NK-92 treated with Interleukin-12 subunit alpha and Interleukin-12 subunit beta, amount 100 ng/mL, for 24 hours (cell line): Measurements from ENCODE around the gene CADPS2.

Experiments
- DNase-seq: peaks from one replicate; lab custom pipeline; 2025; lab: John Stamatoyannopoulos, UW

The CADPS2 gene

DNA sequence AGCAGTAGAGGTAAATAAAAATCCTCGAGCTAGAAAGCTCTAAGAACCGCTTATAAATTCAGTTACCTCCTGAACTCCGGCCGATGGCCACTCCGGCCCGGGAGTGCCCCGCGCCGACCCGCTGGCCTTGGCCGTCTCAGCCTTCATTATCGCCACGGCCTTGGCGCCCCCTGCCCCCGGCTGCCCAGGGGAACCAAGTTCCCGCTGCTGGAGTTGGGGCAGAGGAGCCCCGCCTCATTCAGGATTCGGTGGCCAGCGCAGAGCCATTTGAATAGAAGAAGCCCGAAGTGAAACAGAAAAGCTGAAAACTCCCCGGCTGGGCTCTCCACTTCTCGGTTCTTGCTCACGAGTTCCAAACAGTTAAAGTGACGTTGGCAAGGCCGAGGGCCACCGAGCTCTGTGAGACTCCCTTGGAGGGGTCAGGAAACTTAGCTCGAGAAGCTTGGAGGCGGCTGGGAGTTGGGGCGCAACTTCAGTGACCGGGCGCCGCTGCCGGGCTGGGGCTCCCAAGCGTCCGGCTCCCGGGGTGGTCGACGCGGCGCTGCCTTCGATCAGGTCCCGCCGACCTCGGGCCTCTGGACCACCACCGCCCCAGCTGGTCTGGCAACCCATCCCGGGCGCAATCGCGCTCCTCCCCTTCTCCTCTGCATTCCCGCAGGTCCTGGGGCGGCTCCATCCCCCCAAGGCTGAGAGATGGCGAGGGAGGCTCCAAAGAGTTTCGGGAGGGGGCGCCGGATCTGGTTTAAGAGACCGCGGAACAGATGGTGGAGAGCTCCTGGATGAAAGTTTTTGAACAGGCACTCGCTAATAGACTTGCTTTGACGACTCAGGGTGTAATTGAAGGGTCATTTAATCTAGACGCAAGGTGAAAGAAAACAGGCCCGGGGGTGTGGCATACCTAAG is 575.9 kb downstream of the CADPS2 start:
- DNase-seq, result no peak

DNA sequence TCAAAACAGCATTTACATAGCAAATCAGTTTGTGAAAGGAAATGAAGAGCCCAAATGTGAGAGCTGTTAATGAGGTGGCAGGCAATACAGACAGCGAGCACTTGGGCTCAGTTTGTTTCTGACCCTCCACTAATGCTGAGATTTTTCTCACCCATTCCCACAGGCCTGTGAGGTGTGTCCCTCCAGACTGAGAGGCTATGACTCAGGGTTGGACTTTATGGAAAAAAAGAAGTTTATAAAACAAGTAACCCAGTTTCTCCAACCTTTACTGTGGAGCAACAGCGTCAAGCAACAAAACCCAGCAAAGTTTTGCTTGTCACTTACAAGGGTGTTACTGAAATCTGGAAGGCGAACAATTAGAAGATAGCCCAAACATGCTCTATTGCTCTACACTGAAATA is 576.8 kb downstream of the CADPS2 start:
- DNase-seq, result no peak

DNA sequence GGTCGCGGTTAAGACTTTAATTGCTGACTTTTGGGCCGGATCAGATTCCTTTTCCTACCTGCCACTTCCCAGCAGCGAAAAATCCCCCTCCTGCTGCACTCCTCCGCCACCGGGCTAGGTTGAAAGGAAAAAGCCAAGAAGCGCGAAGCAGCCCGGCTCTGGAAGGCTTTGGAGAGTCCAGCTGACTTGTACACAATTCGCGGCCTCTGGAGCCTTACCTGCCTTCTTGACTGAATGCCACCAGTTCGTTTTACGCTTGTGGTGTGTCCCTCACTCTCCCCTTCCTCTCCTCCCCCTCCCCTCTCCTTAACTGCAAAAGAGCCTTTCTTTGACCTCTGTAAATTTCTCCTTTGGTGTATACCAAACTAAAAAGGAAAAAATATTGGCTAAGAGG is 579.0 kb downstream of the CADPS2 start:
- DNase-seq, result no peak

DNA sequence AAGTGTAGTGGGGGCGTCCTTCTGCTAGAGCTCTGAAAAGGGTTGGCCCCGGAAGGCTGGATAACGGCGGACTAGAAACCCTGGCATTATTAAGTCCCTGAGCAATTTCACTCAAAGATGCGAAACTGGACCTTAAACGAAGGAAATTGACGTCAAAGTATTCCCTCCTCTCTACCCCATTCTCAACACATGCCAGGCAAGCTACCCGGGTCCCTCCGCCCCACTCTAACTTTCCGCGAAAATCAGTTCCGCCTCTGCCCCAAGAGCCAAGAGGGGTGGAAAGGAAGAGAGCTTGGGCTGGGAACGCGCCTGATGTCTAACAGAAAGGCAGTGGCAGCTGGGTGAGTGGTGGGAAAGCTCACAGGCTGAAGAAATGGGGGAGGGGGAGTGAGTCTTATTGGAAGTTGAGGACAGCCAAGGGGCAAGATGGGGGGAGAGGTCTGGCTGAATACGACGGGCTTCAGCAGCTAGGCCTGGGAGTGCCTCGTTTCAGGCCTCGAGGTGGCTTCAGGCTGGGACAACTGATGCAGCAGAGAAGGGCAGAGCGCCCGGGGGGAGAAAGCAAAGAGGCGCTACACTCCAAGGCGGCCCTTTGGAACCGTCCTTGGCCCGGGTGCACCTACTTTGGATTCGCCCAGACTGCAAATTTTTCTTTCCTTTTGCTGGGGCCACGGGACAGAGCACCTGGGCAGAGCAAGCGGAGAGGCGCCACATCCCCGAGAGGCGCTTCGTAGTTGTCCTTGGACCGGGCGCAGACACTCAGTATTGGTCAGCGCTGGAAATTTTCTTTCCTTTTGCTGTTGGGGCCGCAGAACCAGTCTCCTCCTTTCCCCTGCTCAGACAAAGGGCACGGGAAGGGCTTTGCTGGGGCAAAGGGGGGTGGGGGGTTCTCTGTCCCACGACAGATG is 579.7 kb downstream of the CADPS2 start:
- DNase-seq, result no peak

DNA sequence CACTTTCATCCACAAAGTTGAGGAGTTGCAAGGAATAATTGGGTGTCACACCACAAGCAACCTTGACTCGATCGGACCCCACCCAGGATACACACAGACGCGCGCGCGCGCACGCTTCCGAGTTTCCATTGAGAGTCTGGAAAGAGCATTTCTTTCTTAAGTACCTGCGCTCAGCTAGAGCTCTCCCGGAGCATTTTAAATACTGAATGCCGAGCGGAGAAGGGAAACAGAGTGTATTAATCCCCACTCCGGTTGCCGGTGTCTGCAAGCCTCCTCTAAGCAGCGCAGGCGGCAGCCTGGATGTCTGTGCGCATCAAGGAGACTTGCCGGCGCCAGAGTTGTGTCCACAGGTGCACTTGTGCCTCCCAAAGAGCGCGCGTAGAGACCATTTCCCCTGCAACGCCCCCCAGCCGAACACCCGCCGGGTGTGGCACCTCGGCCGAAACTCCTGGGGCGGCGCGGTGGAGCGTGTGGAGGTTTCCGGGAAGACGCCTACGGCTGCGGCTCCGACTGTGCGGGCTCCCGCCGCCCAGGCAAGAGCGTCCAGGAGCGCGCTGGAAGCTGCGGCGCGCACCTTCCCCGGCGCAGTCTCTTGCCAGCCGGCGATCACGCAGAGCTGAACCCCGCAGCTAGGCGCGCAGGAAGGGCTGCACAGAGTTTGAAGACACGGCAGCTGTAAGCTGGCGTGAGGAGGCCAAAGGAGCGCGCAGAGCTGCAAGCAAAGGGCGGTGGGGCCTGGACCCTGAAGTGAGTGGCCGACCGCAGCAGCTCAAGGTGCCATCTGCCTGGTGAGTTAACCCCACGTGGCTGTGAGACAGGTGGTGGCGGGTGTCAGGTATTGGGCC is 580.6 kb downstream of the CADPS2 start:
- DNase-seq, result no peak

DNA sequence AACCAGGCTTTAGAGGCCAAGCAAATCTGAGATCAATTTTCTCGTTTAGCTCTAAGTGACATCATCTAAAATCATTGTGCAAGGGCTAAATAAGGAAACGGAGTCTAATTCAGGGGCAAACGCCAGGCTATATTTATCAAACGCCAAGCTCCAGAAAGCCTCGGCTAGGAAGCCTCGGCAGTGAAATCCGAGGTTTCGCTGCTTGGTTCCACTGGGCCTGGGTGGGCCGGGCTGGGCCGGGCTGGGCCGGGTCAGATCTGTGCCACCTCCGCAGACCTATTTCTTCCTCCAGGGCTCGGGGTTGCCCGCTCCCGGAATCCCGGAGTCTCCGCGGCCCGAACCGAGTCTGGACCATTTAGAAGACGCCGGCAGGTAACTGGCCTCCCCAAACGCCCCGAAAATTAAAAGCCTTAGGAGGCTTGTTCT is 581.3 kb downstream of the CADPS2 start:
- DNase-seq, result no peak

GRCh38 chr7:122304319-122304975 is 581.8 kb downstream of the CADPS2 start, which contains the start of gene FEZF1:
Gene FEZF1, minus strand, starts transcription at chr7:122304750. Its CDS starts 313 bp downstream, at chr7:122304437.
- DNase-seq, result no peak

DNA sequence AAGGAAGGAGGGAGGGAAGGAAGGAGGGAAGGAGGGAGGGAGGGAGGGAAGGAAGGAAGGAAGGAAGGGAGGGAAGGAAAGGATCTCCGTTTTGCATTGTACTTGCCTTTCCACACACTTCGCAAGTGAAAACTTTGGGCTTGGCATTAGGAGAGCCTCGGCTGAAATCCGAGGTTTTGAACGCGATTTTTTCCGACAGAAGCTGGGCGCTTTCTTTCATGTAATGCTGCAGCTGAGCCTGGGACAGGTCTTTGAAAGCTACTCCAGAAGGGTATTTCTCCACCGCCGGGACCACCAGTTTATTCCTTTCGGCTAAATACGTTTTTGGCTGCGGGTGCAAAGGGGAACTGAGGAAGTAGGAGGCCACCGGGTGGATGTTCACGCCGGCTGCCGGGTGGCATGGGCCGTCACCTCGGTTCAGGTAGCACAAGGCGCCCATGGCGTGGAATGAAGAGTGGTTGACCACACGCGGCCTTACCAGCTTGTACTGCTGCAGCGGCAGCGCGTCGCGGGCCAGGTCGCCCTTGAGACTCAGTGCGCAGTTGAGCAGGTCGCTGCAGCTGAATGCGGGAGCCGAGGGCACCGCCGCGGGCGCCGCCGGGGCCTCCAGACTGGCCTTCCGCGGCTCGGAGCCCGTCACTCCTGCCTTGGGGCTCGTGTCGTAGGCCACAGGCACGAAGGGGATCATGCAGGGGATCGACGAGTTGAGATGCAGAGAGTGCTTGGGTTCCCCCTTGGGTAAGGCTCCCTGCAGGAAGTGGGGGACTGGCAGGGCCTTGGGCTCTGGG is 582.5 kb downstream of the CADPS2 start:
- DNase-seq, result no peak

GRCh38 chr7:122302761-122303530 is 583.3 kb downstream of the CADPS2 start:
- no peak for DNase-seq

- DNase-seq, result no peak
Observed at GRCh38 chr7:122301858-122302760, 584.2 kb downstream of the CADPS2 start.

DNA sequence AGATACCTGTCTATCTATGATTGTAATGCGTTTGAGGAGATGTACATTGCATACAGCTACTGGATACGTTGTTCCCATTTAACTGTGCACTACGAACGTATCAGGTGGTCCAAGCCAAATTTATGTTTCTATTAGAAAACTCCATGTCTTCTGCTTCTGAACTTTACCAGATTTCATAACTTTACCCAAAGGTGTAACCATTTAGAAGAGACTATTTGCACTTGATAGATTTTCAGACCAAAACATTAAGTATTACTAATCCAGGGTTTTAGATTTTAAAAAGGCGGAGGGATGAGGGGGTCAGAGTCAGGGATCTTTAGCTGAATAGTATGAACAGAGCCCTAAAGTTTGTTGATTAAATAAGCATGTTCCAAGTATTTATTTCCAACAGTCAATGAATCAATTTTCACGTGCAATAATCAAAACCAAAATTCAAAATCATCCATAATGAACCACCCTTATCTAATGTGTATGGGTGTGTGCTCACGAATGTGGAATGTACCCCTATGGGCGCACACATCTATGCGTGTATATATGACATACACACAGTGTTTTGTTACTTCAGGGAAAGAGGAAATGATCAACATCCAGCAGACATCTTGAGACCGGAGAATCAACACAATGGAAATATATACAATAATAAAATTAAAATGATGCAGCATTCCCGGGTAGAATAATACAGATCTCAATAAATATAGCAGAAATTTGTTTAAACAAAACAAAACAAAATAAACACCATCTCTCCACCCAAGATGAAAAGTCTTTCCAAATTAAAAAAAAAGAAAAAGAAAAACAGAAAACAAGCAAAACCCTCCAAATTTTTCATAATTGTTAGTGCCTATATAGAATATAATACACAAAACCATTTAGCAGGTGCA is 585.1 kb downstream of the CADPS2 start:
- DNase-seq, result no peak

DNA sequence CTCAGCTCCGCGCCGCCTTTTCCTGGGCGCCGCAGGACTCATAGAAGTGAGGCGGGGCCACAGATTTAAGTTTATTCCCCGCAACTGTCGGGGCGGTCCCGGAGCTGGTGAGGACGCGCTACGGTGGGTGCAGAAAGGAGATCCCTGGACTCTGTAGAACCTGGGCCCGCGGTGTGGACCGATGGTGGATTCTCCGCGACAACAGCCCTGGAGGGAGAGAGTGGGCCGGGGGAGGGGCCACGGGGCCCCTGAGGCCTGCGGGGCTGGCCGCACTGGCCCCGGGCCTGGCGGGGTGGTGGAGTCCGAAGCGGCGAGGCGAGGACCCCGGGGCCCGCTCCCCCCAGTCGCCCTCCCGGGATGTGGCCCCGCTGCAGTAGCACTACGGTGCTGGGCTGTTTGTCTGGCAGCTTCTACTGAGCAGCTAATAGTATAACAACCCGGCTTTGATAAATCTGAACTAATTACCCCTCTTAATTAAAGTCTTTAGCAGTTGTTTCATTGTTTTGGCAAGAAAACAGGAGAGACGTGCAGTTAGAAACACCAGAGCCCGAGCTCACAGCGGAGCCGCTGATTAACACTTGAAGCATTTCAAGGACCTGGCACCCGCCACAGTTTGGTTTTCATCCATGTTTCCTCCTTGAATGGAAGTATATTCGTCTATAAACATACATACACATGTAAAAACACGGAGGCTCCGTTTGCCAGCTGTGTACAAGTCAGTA is 585.9 kb downstream of the CADPS2 start:
- DNase-seq, result no peak

DNA sequence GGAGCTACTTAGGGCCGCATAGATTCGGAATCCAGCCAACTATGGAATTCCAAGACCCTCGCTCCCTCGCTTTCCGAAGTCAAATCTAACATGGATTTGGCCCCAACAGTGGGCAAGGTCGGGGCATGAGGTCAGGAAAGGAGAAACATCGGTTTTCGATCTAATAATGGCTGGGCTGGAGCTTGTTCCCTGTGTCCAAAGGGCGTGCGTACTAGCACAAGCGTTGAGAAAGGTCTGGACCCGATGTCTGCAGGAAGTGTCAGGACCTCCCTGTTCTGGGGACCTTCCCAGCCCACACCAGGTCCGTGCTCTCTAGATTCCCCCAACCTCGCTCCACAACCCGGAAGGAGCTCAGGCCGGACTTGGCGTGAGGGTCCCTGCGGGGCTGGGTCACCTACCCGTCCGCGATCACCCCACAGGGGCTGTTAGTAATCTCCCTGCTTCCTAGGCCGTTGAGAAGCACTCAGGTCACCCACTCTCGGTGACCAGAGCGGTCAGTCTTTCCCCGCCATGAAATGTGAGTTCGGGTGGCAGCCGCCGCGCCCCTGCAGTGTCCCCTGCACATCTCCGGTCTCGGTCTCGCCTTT is 586.5 kb downstream of the CADPS2 start:
- DNase-seq, result no peak

- DNase-seq, result no peak
Observed at GRCh38 chr7:122298618-122299017, 587.6 kb downstream of the CADPS2 start.

DNA sequence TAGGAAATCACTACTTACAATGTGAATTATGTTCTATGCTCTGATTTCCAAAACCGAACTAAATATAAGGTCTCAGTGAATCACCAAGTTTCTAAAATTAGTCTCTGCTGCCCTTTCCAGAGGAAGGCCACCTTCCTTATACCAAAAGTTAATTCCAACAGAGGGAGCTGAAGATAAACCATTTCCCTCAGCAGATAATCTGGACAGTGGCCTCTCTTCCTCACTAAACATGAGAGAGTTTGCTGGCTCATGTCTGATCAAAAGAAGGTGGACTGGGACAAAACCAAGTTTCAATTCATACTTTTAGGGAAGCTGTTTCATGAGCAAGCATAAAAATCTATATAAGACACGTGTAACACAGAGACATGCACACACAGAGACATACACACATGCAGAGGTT is 588.1 kb downstream of the CADPS2 start:
- no peak for DNase-seq

- DNase-seq, result no peak
Observed at GRCh38 chr7:122291189-122291588, 595.1 kb downstream of the CADPS2 start.

DNA sequence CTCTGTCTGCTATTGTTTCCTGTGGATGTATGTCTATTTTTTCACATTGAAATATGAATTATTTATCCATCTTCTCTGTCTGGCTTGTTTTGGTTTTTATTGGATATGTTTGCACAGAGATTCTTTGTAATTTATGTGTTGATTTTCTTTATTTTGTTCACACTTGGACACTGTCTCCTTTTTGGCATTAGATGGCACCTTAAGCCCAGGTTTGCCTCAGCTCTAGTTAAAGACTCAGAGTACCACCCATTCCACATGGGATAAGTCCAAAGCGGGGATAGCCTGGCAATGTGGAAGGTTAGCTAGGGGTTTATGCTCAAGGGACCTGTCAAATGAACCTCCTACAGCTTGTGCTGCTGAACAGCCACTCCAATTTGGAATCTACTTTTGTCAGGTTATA is 595.8 kb downstream of the CADPS2 start:
- DNase-seq, result no peak
